Loucy (cell line): ENCODE data around the gene TNFRSF19.

Experiments used
- CTCF ChIP-seq: fragments of 200-600 bp; sonication (generic); conservative IDR thresholded peaks from 2 replicates; pipeline ENCODE4 v1.5.1; 2014; ENCODE audit warnings: mild to moderate bottlenecking, antibody characterized with exemption, low read length
- EZH2phosphoT487 ChIP-seq: fragments of 200-600 bp; IDR thresholded peaks from 2 replicates; pipeline ENCODE4 v1.6.1; 2018; ENCODE audit warnings: antibody characterized with exemption, mild to moderate bottlenecking, moderate library complexity, borderline replicate concordance

DNA sequence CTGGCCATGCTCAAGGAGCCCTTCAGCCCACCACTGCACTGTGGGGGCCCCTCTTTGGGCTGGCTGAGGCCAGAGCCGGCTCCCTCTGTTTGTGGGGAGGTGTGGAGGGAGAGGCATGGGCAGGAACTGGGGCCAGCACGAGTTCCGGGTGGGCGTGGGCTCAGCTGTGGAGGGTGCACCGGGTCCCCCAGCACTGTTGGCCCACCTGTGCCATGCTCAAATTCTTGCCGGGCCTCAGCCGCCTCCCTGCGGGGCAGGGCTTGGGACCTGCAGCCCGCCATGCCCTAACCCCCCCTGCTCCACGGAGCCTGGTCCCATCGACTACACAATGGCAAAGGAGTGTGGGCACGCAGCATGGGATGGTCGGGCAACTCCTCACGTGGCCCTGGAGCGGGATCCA is 38.8 kb upstream of the TNFRSF19 start:
- no peak for TF ChIP-seq CTCF
- no peak for TF ChIP-seq EZH2phosphoT487
